H9 (cell line): ENCODE measurements around the gene ERAL1. TPM values are rescaled to one million over a fixed set of nuclear protein-coding genes. Genes with fewer than 3 reads are reported as not detected.

ENCODE experiments used
- DNase-seq: peaks from one replicate; pipeline ENCODE4 v3.0.0-alpha.2; 2017
- H2AFZ ChIP-seq: one replicate; pipeline ENCODE4 v1.6.1; 2013; ENCODE audit warnings: mild to moderate bottlenecking, low read length, control low read depth, moderate library complexity
- H2AK5ac ChIP-seq: 2 replicates; pipeline ENCODE4 v1.6.1; 2013; ENCODE audit warnings: low read length, control low read depth, mixed read lengths; ENCODE audit not compliant: insufficient read length
- H2BK120ac ChIP-seq: one replicate; pipeline ENCODE4 v1.6.1; 2013; ENCODE audit warnings: low read depth, mild to moderate bottlenecking, low read length, control low read depth, inconsistent platforms; ENCODE audit not compliant: poor library complexity, severe bottlenecking
- H2BK12ac ChIP-seq: 2 replicates; pipeline ENCODE4 v1.6.1; 2013; ENCODE audit warnings: low read length, control low read depth, mixed read lengths, low read depth; ENCODE audit not compliant: insufficient read length
- H2BK15ac ChIP-seq: 2 replicates; pipeline ENCODE4 v1.6.1; 2013; ENCODE audit warnings: low read depth, low read length, control low read depth
- H2BK20ac ChIP-seq: one replicate; pipeline ENCODE4 v1.6.1; 2013; ENCODE audit warnings: low read depth, mild to moderate bottlenecking, low read length, control low read depth, inconsistent platforms; ENCODE audit not compliant: poor library complexity, severe bottlenecking
- H2BK5ac ChIP-seq: 2 replicates; pipeline ENCODE4 v1.6.1; 2013; ENCODE audit warnings: low read length, control low read depth, mixed read lengths; ENCODE audit not compliant: insufficient read length
- H3K14ac ChIP-seq: 2 replicates; pipeline ENCODE4 v1.6.1; 2013; ENCODE audit warnings: low read length, control low read depth; ENCODE audit not compliant: insufficient read depth
- H3K18ac ChIP-seq: 2 replicates; pipeline ENCODE4 v1.6.1; 2013; ENCODE audit warnings: low read depth, mild to moderate bottlenecking, mixed read lengths, low read length, control low read depth; ENCODE audit not compliant: insufficient read length
- H3K23ac ChIP-seq: 2 replicates; pipeline ENCODE4 v1.6.1; 2013; ENCODE audit warnings: low read length, control low read depth, mixed read lengths, low read depth; ENCODE audit not compliant: insufficient read length
- H3K23me2 ChIP-seq: 2 replicates; pipeline ENCODE4 v1.6.1; 2013; ENCODE audit warnings: low read depth, mild to moderate bottlenecking, mixed read lengths, low read length, control low read depth; ENCODE audit not compliant: insufficient read length, poor library complexity, severe bottlenecking
- H3K27ac ChIP-seq: 2 replicates; pipeline ENCODE4 v1.5.1; 2013; ENCODE audit warnings: low read length, control low read depth, mixed read lengths, low read depth; ENCODE audit not compliant: insufficient read length
- H3K27me3 ChIP-seq: 2 replicates; pipeline ENCODE4 v1.6.1; 2013; ENCODE audit warnings: low read length, control low read depth, inconsistent platforms; ENCODE audit not compliant: insufficient read depth
- H3K4ac ChIP-seq: 2 replicates; pipeline ENCODE4 v1.6.1; 2013; ENCODE audit warnings: low read depth, mild to moderate bottlenecking, control low read depth, inconsistent platforms, low read length, moderate library complexity
- H3K4me1 ChIP-seq: 2 replicates; pipeline ENCODE4 v1.6.1; 2013; ENCODE audit warnings: low read length, control low read depth, inconsistent platforms; ENCODE audit not compliant: insufficient read depth
- H3K4me2 ChIP-seq: 2 replicates; pipeline ENCODE4 v1.6.1; 2013; ENCODE audit warnings: low read length, control low read depth, mixed read lengths; ENCODE audit not compliant: insufficient read length, insufficient read depth
- H3K56ac ChIP-seq: 2 replicates; pipeline ENCODE4 v1.6.1; 2013; ENCODE audit warnings: low read depth, mild to moderate bottlenecking, mixed read lengths, low read length, control low read depth; ENCODE audit not compliant: insufficient read length
- H3K79me1 ChIP-seq: 2 replicates; pipeline ENCODE4 v1.6.1; 2013; ENCODE audit warnings: low read depth, mild to moderate bottlenecking, moderate library complexity, low read length, control low read depth, inconsistent platforms; ENCODE audit not compliant: insufficient read depth, poor library complexity, severe bottlenecking
- H3K79me2 ChIP-seq: 2 replicates; pipeline ENCODE4 v1.6.1; 2013; ENCODE audit warnings: low read length, control low read depth, inconsistent platforms; ENCODE audit not compliant: insufficient read depth
- H3K9ac ChIP-seq: 2 replicates; pipeline ENCODE4 v1.6.1; 2013; ENCODE audit warnings: low read length, control low read depth, mixed read lengths; ENCODE audit not compliant: insufficient read length; ENCODE audit errors: extremely low read depth
- H3K9me3 ChIP-seq: one replicate; pipeline ENCODE4 v1.6.1; 2013; ENCODE audit warnings: low read depth, low read length, inconsistent platforms; ENCODE audit not compliant: control insufficient read depth
- H3T11ph ChIP-seq: one replicate; pipeline ENCODE4 v1.6.1; 2013; ENCODE audit warnings: mild to moderate bottlenecking, low read length, control low read depth, inconsistent platforms
- H4K20me1 ChIP-seq: one replicate; pipeline ENCODE4 v1.6.1; 2013; ENCODE audit not compliant: control insufficient read depth, insufficient read length, insufficient read depth
- H4K5ac ChIP-seq: 2 replicates; pipeline ENCODE4 v1.6.1; 2013; ENCODE audit warnings: low read depth, mild to moderate bottlenecking, mixed read lengths, low read length, control low read depth; ENCODE audit not compliant: insufficient read length
- H4K8ac ChIP-seq: replicated peaks from 2 replicates; pipeline ENCODE4 v1.6.1; 2013; ENCODE audit warnings: low read length, control low read depth, mixed read lengths, low read depth; ENCODE audit not compliant: insufficient read length
- H4K91ac ChIP-seq: 2 replicates; pipeline ENCODE4 v1.6.1; 2013; ENCODE audit warnings: low read depth, mild to moderate bottlenecking, moderate library complexity, mixed read lengths, low read length, control low read depth; ENCODE audit not compliant: insufficient read length
- H3K27ac Mint-ChIP-seq, 3 experiments: 2 replicates in 2 of 3; 3 replicates in 1 of 3; pipeline ENCODE4 v1.8.0; 2020 to 2021; ENCODE audit warnings: mixed read lengths in 3 of 3, mild to moderate bottlenecking in 1 of 3, moderate library complexity in 1 of 3
- H3K27me3 Mint-ChIP-seq: 2 replicates; pipeline ENCODE4 v1.8.0; 2021; ENCODE audit warnings: low read depth, mild to moderate bottlenecking, moderate library complexity, mixed read lengths
- H3K36me3 Mint-ChIP-seq, 3 experiments: 2 replicates in 2 of 3; 3 replicates in 1 of 3; pipeline ENCODE4 v1.8.0; 2020 to 2021; ENCODE audit warnings: low read depth in 3 of 3, mixed read lengths in 3 of 3; ENCODE audit not compliant: insufficient read depth in 1 of 3
- H3K4me1 Mint-ChIP-seq, 2 experiments: 2 replicates each; pipeline ENCODE4 v1.8.0; 2020; ENCODE audit warnings: mixed read lengths in 2 of 2
- H3K4me3 Mint-ChIP-seq, 2 experiments: 2 replicates in 1 of 2; 3 replicates in 1 of 2; pipeline ENCODE4 v1.8.0; 2020 to 2021; ENCODE audit warnings: mild to moderate bottlenecking in 2 of 2, mixed read lengths in 2 of 2, moderate library complexity in 1 of 2
- H3K9me3 Mint-ChIP-seq, 2 experiments: 2 replicates in 1 of 2; 3 replicates in 1 of 2; pipeline ENCODE4 v1.8.0; 2020; ENCODE audit warnings: mild to moderate bottlenecking in 2 of 2, mixed read lengths in 2 of 2, moderate library complexity in 1 of 2
- CTCF ChIP-seq: fragments of 200-600 bp; sonication (generic); conservative IDR thresholded peaks from 3 replicates; pipeline ENCODE4 v1.8.0; 2021; ENCODE audit warnings: antibody characterized with exemption, mild to moderate bottlenecking
- WGBS: extraction: QIAGEN DNeasy Blood & Tissue Kit; methylation state at CpG from one replicate; pipeline ENCODE4 v1.1.7; 2013; ENCODE audit warnings: missing lambda C conversion rate, low lambda C conversion rate, mixed read lengths; ENCODE audit not compliant: insufficient read length; ENCODE audit errors: extremely low coverage; 5-methylcytosine and 5-hydroxymethylcytosine counted together
- total RNA-seq: library from RNA; stranded (reverse); gene quantifications from 2 replicates; pipeline ENCODE4 v1.2.1, GENCODE V29; 2021

The ERAL1 gene
- total RNA-seq, 1 experiment from 2014 or later = 67.8 TPM

DNA sequence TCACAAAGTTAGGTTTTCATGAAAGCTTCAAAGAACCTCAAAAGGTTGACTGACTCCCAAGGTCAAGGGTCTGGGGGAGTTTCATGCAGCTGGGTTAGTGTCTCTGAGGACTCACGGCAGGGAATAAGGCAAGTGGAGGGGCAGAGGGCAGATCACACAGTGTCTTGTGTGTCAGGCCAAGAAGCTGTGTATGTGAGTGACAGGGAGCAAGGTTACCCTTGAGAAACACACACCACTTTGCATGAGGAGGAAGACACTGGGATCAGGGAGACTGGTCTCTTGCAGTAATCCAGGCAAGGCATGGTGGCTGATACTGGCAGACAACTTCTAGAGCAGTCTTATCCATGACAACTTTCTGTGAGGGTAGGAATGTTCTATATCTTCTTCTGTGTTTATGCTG lies 36.4 kb downstream of the ERAL1 start:
- Histone ChIP-seq H2AFZ (no peak overlapping the region), H3K9ac (no peak overlapping the region), H3K18ac (no peak overlapping the region), H3K56ac (no peak overlapping the region), H3K4me1 (peaks cover 5% of the 10 kb centered on the region; the same call in 1 of the 2 replicates), H3K79me2 (peaks cover 2% of the 10 kb centered on the region; the same call in 1 of the 2 replicates), H3T11ph (no peak overlapping the region), H3K79me1 (peaks cover 2% of the 10 kb centered on the region), H3K9me3 (no peaks in the 10 kb centered on the region), H3K4ac (no peak overlapping the region), H2BK20ac (no peak overlapping the region), H4K5ac (no peak overlapping the region), H3K4me2 (no peak overlapping the region), H4K20me1 (peaks cover 4% of the 10 kb centered on the region), H2BK12ac (no peak overlapping the region), H4K8ac (no peak overlapping the region), H2BK120ac (no peak overlapping the region), H2AK5ac (no peak overlapping the region), H3K23ac (no peak overlapping the region), H3K23me2 (no peaks in the 10 kb centered on the region), H4K91ac (no peak overlapping the region), H3K14ac (no peak overlapping the region), H2BK15ac (no peak overlapping the region), H3K27me3 (0 out of 2 replicates have a peak, but pooled peaks cover 1% of the 10 kb centered on the region), H2BK5ac (no peak overlapping the region), H3K27ac (no peak overlapping the region)
- H3K27ac Mint-ChIP-seq = peak overlapping the region in 1 of 3 experiments; percentile 22; a peak in 1 of 7 replicates
- peaks cover 2% of the 10 kb centered on the region; the same call in 1 of the 2 replicates for H3K27me3 Mint-ChIP-seq
- peaks cover 11 to 26% (median 17%) of the 10 kb centered on the region in 3 experiments for H3K36me3 Mint-ChIP-seq
- no peaks in the 10 kb centered on the region for H3K9me3 Mint-ChIP-seq
- H3K4me1 Mint-ChIP-seq = peaks cover 10% of the 10 kb centered on the region in 2 experiments
- no peak for DNase-seq
- H3K4me3 Mint-ChIP-seq = no peak overlapping the region
- no CpG with 5 or more reads among the region's 1 CpG for WGBS
- TF ChIP-seq CTCF = no peak
